GM21360 (cell line): Measurements from ENCODE around the gene BTBD2.
"Not testable (repeated sequence)": the region's sequence is repeated elsewhere in the genome, so short reads cannot be mapped to it uniquely, and the experiment has no call there.

Experiments
- ATAC-seq: cut with Tn5 transposase; IDR thresholded peaks from one replicate; pipeline ENCODE4 v1.9.1; 2021; ENCODE audit warnings: mild to moderate bottlenecking, moderate library complexity; ENCODE audit not compliant: unreplicated experiment

Gene BTBD2

DNA sequence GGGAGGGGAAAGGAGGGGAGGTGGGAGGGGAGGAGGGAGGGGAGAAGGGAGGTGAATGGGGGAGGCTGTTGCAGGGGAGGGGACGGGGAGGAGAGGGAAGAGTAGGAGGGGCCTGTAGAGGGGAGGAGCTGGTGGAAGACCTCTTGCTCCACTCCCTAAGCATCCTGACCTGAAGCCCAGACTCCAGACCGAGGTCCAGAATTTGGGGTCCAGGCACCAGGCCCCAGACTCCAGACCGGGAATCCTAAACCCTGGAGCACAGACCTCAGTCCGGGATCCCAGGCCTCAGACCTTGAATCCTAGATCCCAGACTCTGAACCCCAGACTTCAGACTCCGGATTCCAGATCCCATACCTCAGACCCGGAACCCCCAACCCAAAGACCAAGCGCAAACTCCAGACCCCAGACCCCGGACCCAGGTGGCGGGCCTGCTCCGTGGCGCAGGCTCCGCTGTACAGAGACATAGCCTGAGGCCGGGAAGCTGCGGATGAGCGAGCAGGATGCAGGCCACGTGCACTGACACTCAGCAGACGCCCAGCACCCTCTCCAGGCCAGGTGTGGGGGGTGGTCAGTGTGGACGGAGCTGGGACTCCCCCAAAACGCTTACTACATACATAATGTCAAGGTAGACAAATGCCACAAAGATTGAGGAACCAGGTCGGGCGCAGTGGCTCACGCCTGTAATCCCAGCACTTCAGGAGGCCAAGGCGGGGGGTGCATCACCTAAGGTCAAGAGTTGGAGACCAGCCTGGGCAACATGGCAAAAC lies 710 bp upstream of the BTBD2 start:
- ATAC-seq = no peak

DNA sequence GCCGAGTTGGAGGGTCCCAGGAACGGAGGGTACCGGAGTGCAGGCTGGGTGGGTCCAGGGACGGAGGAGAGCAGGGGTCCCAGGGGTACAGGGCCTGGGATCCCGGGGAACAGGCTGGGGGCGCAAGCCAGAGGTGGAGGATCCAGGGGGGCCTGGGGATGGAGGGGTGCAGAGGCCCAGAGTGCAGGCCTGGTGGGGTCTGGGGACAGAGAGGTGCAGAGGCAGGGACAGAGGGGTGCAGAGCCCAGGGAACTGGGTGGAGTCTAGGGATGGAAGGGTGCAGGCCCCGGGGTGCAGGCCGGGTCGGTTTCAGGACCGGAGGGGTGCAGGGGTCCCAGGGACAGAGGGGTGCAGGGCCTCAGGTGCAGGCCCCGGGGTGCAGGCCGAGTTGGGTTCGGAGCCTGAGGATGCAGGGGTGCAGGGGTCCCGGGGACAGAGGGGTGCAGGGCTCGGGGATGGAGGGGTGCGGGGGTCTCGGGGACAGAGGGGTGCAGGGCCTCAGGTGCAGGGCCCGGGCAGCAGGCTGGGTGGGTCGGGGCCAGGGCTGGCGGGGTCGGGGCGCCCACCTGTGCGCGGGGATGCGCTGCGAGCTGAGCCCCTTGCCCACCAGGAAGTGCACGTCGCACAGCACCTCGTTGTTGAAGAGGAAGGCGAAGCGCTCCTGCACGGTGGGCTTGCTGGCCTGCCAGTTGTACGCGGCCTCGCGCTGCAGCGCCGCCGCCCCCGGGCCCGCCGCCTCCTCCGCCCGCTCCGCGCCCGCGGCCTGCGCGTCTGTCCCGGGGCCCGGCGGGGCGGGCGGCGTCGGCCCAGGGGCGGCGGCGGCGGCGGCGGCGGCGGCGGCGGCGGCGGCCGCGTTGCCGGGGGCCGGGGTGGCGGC lies 545 bp downstream of the BTBD2 start:
- no peak for ATAC-seq

DNA sequence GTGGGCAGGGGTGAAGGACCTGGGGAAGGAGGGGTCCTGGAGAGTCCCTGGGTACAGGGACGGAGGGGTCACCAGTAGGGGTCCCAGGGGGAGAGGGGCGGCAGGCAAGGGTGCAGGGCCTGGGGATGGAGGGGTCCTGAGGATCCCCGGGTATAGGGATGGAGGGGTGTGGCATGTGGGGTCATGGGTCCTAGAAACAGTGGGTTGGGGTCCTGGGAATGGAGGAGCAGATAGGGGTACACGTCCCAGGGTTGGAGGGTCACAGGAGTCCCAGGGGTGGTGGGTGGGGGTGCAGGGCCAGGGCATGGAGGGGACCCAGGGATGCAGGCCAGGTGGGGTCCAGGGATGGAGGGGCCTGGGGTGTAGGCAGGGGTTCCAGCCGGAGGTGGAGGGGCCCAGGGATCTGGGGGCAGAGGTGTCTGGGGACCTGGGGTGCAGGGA lies 1.4 kb downstream of the BTBD2 start:
- ATAC-seq = no peak

DNA sequence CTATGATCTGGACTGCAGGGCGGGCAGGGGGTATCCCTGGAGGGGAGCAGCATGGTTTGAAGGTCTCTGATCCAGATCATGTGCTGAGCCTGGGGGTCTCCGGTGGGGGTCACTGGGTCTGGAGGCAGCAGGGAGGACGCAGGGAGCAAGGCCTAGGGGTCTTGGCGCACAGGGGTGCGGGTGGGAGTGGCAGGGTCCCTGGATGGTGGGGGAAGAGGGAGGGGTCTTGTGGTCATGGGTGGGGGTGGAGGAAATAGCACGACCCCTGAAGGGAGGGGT lies 1.9 kb downstream of the BTBD2 start:
- ATAC-seq = no peak

DNA sequence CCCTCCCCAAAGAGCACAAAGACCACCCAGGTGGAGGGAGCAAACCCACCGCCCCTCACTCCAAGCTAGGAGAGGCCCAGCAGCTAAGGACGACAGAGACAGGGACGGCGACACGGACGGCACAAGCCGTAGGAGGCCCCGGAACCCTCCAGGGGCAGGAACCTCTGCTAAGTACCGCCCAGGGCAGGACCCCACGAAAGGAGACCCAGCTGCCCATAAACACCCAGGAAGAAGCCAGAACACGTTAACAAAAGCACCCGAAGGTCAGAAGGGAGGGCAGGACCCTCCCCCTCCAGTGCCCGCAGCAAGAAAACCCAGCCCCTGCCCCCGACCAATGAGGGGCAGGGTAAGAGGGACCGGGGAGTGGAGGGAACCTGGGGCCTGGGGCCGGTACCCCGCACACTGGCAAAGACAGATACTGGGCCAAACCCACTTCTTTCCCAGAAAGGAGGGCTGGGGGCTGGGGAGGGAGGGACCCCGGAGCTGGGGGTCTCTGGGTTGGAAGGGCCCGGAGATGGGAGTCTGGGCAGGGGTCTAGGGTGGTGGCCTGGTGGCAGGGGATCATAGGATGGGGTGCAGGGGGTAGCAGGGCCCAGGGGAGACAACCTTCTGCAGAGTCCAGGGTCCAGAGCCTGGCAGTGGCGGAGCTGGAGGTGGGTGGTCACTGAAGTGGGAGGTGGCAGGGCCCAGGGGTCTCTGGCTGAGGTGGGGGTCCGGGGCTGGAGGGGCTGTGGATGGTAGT lies 2.4 kb downstream of the BTBD2 start:
- no peak for ATAC-seq

DNA sequence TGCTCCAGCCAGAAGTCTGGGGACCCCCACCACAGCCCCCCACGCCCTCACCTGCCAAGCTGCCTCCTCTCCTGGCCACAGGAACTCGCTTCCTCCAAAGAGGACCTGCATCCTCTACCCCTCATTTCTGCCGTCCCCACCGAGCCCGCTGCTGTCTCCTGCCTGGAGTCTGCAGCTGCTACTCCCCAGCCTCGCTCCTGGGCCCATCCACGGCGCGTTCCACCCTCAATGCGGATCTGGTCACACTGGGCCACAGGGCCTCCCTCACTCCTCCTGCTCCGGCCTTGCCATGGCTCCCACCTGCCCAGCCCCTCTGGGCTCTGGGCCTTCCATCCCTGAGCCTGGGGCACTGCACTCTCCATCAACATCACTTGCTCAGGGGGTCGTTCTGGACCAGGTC lies 4.3 kb downstream of the BTBD2 start:
- no peak for ATAC-seq

DNA sequence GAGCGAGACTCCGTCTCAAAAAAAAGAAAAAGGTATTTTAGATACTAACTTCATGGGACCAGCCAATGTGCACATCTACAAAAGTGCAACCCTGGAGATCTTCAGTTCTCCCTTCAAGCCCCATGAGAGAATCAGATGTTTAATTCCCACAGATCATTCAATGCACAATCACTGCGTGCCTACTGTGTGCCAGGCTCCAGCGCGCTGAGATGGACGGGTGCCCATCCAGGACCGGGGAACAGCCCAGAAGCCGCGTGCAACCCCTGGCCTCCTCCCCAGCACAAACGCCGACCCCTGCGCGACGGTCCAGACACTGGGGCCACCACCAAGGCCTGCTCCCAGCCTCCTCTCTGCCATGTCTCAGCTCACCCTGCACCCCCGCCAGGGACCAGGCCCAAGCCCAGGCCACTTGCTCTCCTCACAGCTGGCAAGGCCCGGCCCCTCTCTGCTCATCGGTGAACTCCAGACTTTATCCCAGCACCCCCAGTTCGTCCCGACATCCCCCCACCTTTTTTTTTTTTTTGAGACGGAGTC lies 5.3 kb downstream of the BTBD2 start:
- ATAC-seq = no peak

DNA sequence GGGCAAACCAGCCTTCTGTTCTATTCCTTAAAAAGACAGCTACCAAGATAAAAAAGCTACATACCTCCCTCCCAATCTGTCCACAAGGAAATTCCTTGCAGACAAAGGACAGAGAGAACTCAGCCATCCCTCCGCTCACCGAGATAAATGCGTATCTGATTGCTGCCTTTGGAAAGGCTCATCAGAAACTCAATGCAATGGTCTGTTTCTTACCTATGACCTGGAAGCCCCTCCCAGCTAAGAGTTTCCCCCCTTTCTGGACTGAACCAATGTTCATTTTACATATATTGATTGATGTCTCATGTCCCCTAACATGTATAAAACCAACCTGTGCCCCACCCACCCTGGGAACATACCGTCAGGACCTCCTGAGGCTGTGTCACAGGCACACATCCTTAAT lies 11.6 kb downstream of the BTBD2 start:
- ATAC-seq = no peak

DNA sequence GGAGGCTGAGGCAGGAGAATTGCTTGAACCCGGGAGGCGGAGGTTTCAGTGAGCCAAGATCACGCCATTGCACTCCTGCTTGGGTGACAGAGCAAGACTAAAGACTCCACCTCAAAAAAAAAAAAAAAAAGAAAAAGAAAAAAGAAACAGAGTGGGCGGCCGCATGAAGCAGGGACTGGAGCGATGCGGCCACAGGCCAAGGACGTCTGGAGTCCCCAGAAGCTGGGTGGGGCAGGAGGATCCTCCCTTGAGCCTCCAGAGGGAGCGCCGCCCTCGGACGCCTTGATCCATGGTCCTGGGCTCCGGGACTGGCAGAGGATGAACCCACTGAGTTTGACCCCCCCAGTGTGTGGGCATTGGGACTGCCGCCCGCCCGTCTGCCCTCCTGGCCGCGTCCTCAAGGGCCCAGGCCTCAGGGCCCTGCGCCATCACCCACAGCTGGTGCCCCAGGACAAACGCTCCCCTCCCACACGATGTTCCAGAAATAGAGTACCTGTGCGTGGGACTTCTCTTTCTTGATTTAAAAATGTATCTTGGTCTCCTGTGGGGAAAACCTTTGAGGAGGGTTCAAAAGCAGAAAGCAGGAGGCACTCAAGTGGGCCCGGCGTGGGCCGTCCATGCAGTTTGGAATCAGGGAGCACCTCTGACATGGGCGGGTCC lies 15.5 kb downstream of the BTBD2 start:
- ATAC-seq = no peak

DNA sequence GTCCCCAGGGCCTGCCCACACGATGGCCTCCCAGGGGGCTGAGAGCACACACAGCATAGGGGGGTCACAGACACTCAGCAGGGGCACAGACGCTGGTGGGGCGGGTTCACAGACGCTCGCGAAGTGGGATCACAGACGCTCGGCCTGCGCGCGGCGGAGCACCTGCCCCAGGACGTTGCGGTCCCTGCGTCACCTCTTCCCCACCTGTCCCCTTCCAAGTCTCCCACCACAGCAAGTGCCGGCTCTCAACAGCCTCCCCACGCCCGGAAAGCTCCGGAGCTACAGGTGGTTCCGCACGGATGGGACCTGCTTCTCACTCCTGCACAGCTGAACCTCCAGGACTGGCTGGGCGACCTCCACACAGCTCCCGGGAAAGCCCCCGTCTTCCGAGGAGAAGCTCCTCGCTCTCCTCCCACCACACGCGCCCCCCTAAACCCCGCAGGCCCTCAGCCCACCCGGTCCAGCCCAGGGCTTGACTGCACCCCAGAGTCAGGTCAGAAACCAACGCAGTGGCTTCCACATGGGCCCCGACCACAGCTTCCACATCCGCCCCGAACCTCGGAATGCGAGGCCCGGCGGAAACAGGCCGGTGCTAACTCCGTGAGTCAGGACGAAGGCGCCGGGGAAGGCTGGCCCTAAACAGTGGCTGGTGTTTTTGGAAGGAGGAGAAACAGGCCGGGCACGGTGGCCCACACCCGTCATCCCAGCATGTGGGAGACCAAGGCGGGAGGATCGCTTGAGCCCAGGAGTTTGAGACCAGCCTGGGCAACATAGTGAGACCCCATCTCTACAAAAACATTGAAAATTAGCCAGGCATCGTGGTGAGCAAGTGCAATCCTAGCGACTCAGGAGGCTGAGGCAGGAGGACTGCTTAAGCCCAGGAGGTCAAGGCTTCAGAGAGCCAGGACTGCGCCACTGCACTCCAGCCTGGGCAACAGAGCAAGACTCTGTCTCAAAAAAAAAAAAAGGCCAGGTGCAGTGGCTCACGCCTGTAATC lies 16.5 kb downstream of the BTBD2 start:
- no peak for ATAC-seq

DNA sequence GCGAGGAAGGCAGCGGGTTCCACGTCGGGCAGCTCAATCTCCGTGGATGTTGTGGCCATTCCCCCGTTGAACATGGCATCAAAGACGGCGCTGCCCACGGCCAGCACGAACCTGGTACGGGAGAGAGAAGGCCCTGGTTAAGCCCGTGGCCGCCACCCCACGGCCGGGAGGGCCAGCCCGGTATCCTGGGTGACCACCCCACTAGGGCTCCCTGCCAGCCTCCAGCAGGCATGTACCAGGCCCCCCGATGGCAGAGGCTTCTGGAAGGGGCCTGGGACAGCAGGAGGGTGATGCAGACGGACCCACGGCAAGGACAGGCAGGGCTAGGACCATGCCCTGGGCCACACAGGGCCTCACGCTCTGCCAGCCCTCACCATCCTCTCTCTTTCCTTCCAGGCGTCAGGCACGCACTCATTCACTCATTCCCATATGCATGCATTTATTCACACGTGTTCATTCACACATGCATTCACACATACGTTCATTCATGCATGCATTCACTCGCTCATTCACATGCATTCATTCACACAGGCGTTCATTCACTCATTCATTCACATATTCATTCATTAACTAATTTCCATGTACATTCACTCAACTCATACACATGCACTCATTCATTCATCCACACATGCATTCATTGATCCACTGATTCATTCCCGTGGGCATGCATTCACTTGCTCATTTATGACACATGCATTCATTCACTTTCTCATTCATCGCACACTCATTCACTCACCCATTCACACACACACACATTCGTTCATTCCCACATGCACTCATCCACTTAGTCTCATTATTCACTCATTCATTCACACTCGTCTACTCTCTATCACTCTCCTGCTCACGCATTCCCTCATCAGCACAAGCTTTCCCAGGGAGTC lies 17.9 kb downstream of the BTBD2 start:
- ATAC-seq = no peak

DNA sequence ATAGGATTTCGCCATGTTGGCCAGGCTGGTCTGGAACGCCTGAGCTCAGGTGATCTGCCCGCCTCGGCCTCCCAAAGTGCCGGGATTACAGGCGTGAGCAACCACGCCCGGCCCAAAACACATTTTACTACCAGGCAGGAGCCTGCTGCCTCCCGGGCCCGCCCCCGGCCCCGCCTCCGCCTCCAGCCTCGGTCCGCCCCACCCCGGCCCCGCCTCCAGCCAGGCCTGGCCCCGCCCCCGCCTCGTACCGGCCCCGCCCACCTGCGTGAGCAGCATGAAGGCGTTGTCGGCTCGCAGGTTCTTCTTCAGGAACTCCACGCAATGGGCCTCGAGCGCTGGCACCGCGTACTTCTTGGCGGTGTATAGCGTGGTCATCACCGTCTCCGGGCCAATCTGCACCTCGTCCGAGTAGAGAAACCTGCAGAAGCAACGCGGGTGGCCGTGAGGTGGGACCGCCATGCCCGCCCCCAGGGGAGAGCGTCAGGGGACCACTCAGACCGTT lies 22.7 kb downstream of the BTBD2 start:
- no peak for ATAC-seq

DNA sequence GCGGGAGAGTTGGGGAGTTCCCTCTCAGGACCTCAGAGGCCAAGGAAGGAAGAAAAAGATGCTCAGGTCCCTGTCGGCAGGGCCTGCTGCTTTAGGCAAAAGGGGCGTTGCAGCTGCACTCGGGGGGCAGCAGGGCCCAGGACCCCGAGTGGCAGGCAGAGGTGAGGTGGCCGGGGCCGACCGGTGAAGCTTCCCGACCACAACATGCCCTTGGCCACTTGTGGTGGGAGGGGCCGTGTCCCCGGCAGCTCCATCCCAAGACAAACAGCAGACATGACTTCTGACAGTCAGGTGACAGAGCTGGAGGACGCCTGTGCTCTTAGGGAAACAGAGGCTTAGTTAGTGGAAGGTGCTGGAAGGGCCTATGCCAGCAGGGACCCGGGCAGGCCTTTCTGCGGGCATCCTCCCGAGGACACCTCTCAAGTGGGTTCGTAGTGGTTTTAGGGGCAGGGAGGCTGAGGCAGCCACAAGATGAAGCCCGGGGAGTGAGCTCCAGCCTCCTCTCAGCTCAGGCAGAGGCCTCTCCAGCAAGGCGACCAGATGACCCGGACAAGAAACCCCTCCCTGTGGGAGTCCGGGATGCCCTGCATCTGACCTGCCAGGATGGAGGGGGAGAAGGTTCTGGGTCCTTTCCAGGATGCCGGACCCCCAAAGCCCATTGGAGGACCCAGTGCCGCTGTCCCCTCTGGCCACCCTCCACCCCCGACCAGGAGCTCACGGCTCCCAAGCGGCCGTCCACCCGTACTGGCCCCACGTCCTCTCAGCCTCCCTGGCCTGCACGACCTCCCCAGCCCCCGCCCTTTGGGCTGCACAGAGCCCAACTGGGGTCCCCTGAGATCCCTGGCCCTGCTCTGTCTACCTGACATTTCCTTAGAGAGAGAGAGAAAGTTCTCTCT lies 24.2 kb downstream of the BTBD2 start:
- no peak for ATAC-seq

DNA sequence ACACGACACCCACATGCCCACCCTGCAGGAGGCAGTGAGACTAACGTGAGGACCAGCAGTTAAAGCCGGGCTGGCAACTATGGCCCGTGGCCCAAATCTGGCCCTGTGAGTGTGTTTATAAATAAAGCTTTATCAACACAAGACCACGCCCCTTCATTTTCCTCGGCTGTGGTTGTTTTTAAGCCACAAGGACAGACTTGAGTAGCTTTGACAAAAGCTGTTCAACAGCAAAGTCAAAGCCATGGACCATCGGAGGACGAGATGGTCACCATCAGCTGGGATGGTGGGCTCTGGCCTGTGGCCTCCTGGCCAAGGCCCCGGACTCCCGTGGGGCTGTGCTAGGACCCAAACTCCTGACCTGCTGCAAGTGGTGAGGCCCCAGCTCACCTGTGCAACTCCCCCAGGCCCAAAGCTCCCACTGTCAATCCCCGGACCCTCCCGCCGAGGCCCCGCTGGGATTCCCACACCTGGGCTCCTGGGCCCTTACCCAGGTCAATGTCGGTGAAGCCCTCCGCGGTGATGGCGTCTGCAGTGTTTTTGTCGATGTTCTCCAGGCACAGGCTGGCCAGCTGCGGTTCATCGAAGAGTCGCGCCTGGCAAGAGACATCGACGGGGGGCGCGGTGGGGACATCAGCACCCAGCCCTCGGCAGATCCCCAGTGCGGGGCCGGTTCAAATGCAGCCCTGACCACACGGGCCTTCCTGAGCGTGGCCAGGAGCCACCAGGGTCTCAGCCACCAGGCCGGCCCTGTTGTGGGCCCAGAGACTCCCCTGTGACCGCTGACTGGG lies 25.1 kb downstream of the BTBD2 start:
- no peak for ATAC-seq

DNA sequence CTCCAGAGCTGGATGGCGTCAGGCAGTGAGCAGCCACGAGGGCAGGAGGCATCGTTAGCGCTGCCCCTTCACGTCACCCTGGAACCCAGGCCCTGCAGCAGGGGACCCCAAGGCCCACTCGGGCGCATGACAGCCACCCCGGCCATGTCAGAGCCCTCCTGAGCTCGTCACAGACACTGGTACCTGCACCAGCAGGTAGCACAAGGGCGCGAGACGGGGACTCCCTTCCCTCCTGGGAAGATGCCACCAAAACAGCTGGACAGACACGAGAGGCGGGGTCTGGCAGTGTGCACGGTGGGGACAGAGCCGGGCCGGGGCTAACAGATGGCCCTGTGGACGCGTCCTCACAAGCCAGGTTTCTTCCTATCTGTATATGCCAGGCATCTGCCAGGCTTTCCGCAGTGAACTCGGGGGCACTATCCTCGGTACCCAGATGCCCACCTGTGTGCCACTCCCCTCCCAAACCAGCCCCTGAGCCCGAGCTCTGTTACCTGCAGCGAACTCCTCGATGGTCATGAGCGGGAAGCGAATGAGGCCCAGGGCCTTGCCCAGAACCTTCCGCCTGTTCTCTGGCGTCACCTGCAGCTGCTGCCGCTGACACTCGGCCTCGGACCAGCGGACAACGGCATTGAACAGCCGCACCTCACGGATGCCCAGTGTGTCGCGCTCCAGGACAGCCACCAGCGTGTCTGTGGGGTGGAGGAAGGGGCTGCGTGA lies 25.8 kb downstream of the BTBD2 start:
- ATAC-seq = no peak

DNA sequence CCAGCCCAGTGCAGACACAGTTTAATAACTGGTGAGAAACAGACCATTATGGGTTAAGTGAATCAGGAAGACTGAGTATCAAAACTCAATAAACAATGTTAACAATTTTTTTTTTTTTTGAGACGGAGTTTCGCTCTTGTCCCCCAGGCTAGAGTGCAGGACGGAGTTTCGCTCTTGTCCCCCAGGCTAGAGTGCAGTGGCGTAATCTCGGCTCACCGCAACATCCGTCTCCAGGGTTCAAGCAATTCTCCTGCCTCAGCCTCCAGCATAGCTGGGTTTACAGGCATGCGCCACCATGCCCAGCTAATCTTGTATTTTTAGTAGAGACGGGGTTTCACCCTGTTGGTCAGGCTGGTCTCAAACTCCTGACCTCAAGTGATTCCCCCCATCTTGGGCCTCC lies 27.1 kb downstream of the BTBD2 start:
- not testable (repeated sequence) for ATAC-seq
